ENCODE data around the gene KLHL42.
A peak's percentile ranks its signal among the peaks of the same experiment; 100 is the strongest.

KLHL42 gene

GRCh38 chr12:27747111-27747820 is 32.8 kb upstream of the KLHL42 start:
- in situ Hi-C loops (cut with MboI; ENCODE audit: low sequenced_read_pairs, unreplicated experiment) = loop anchor here (25.0 kb wide), 1 partner anchor 1140 kb away; no protein-coding TSS in a partner anchor
- no peak for TF ChIP-seq CTCF (IDR thresholded peaks at IDR 0.05; ENCODE audit: borderline replicate concordance, control extremely low read depth, extremely low read depth, insufficient read depth, missing control alignments)
- no peak for DNase-seq (ENCODE audit: low spot score)

GRCh38 chr12:27751386-27752047 is 28.5 kb upstream of the KLHL42 start:
- no peak for TF ChIP-seq CTCF (IDR thresholded peaks at IDR 0.05; ENCODE audit: borderline replicate concordance, control extremely low read depth, extremely low read depth, insufficient read depth, missing control alignments)
- no peak for DNase-seq (ENCODE audit: low spot score)

GRCh38 chr12:27754795-27755194 is 25.2 kb upstream of the KLHL42 start:
- DNase-seq (ENCODE audit: low spot score) = no peak
- no peak for TF ChIP-seq CTCF (IDR thresholded peaks at IDR 0.05; ENCODE audit: borderline replicate concordance, control extremely low read depth, extremely low read depth, insufficient read depth, missing control alignments)
- in situ Hi-C loops (cut with MboI; ENCODE audit: low sequenced_read_pairs, unreplicated experiment) = no loop called here

More at GRCh38 chr12:27751386-27752047, 28.5 kb upstream of the KLHL42 start:
- in situ Hi-C loops (cut with MboI; ENCODE audit: low sequenced_read_pairs, unreplicated experiment) = no loop called here

GRCh38 chr12:27756670-27757195 is 23.3 kb upstream of the KLHL42 start:
- DNase-seq (ENCODE audit: low spot score) = no peak
- in situ Hi-C loops (cut with MboI; ENCODE audit: low sequenced_read_pairs, unreplicated experiment) = no loop called here
- TF ChIP-seq CTCF (IDR thresholded peaks at IDR 0.05; ENCODE audit: borderline replicate concordance, control extremely low read depth, extremely low read depth, insufficient read depth, missing control alignments) = no peak

GRCh38 chr12:27762757-27763156 is 17.3 kb upstream of the KLHL42 start:
- TF ChIP-seq CTCF (IDR thresholded peaks at IDR 0.05; ENCODE audit: borderline replicate concordance, control extremely low read depth, extremely low read depth, insufficient read depth, missing control alignments) = no peak

GRCh38 chr12:27766587-27766986 is 13.4 kb upstream of the KLHL42 start:
- DNase-seq (ENCODE audit: low spot score) = no peak
- in situ Hi-C loops (cut with MboI; ENCODE audit: low sequenced_read_pairs, unreplicated experiment) = no loop called here
- no peak for TF ChIP-seq CTCF (IDR thresholded peaks at IDR 0.05; ENCODE audit: borderline replicate concordance, control extremely low read depth, extremely low read depth, insufficient read depth, missing control alignments)

More at GRCh38 chr12:27762757-27763156, 17.3 kb upstream of the KLHL42 start:
- peak; percentile 31 for DNase-seq (ENCODE audit: low spot score)
- in situ Hi-C loops (cut with MboI; ENCODE audit: low sequenced_read_pairs, unreplicated experiment) = no loop called here

Data from GM13976 (cell line).